Measurements from ENCODE around the gene TOR1AIP1.
"Not testable (repeated sequence)": the region's sequence is repeated elsewhere in the genome, so short reads cannot be mapped to it uniquely, and the experiment has no call there.

Gene TOR1AIP1

DNA sequence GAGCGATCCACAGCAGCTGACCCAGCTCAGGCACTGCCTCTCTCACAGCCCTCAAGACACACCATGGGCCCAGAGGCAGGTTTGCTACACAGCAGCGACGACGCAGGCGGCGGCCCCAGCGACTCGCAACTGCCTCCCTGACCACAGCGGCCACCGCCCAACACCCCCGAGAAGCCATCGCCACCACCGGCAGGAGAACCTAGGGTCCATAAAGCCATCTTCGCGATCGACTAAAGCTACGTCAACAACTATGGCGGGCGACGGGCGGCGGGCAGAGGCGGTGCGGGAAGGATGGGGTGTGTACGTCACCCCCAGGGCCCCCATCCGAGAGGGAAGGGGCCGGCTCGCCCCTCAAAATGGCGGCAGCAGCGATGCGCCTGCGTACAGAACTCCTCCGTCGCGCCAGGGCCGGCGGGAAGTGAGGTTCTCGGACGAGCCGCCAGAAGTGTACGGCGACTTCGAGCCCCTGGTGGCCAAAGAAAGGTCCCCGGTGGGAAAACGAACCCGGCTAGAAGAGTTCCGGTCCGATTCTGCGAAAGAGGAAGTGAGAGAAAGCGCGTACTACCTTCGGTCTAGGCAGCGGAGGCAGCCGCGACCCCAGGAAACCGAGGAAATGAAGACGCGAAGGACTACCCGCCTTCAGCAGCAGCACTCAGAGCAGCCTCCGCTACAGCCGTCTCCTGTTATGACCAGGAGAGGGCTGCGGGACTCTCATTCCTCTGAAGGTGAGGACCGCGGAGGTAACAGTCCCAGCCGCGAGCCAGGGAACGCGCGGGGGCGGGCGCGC, at the start of gene TOR1AIP1:
TSS of gene TOR1AIP1 (plus strand) at position 33 of the 787 bp plus-strand sequence. CDS start at position 251, 218 bp downstream.
- Mint-ChIP-seq H3K36me3 (ENCODE audit: low read depth) (no peaks in the 10 kb centered on the region), H3K9me3 (no peaks in the 10 kb centered on the region), H3K4me3 (peak within 1 kb of the TSS; percentile 92 to 96 (median 92)), H3K27me3 (ENCODE audit: low read depth) (no peaks in the 10 kb centered on the region), H3K27ac (peak within 1 kb of the TSS; percentile 100), H3K4me1 (peaks cover 51% of the 10 kb centered on the region)
- TF ChIP-seq CTCF (IDR thresholded peaks at IDR 0.05; ENCODE audit: unreplicated experiment in 3 of 3), result peak; percentile 37 to 50 (median 46)

GRCh38 chr1:179836686-179837445, 45.2 kb upstream of the TOR1AIP1 start:
- not testable (repeated sequence) for H3K9me3 Mint-ChIP-seq; H3K27ac Mint-ChIP-seq; H3K27me3 Mint-ChIP-seq (ENCODE audit: low read depth); H3K4me3 Mint-ChIP-seq; H3K4me1 Mint-ChIP-seq
- H3K36me3 Mint-ChIP-seq (ENCODE audit: low read depth), result peaks cover 13% of the 10 kb centered on the region

- Mint-ChIP-seq H3K27ac (no peak overlapping the region), H3K27me3 (ENCODE audit: low read depth) (no peaks in the 10 kb centered on the region), H3K9me3 (no peaks in the 10 kb centered on the region), H3K4me1 (no peaks in the 10 kb centered on the region), H3K4me3 (no peak overlapping the region), H3K36me3 (ENCODE audit: low read depth) (peaks cover 20% of the 10 kb centered on the region)
- no peak for TF ChIP-seq CTCF (IDR thresholded peaks at IDR 0.05; ENCODE audit: unreplicated experiment in 3 of 3)
Observed at GRCh38 chr1:179840107-179840506, 42.0 kb upstream of the TOR1AIP1 start.

- Mint-ChIP-seq H3K36me3 (ENCODE audit: low read depth) (peaks cover 53% of the 10 kb centered on the region), H3K9me3 (no peaks in the 10 kb centered on the region), H3K27me3 (ENCODE audit: low read depth) (no peaks in the 10 kb centered on the region), H3K4me3 (no peak overlapping the region), H3K27ac (no peak overlapping the region), H3K4me1 (no peaks in the 10 kb centered on the region)
- no peak for TF ChIP-seq CTCF (IDR thresholded peaks at IDR 0.05; ENCODE audit: unreplicated experiment in 3 of 3)
Observed at GRCh38 chr1:179848233-179848632, 33.9 kb upstream of the TOR1AIP1 start.

DNA sequence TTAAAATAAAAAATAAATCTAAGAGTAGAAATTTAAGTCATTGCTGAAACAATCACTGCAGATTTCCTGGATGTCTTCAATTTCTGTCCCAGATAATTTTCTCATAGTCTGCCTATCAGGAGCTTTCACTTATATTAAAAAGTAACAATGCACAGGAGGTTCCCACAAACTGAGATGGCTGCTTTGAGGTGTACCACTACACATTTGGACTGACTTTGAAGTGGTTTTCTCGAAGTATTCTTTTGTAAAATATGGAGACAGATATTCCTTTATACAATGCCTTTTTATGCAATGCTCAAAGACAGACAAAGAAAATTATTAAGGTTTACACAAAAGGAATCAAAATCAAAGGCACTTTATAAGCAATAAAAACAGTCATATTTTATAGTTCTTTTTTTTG, 29.0 kb upstream of the TOR1AIP1 start:
- H3K27me3 Mint-ChIP-seq (ENCODE audit: low read depth), result no peaks in the 10 kb centered on the region
- H3K36me3 Mint-ChIP-seq (ENCODE audit: low read depth), result peaks cover 62% of the 10 kb centered on the region
- TF ChIP-seq CTCF (IDR thresholded peaks at IDR 0.05; ENCODE audit: unreplicated experiment in 3 of 3), result no peak
- H3K27ac Mint-ChIP-seq, result no peak overlapping the region
- H3K4me1 Mint-ChIP-seq, result no peaks in the 10 kb centered on the region
- no peaks in the 10 kb centered on the region for H3K9me3 Mint-ChIP-seq
- H3K4me3 Mint-ChIP-seq, result no peak overlapping the region

DNA sequence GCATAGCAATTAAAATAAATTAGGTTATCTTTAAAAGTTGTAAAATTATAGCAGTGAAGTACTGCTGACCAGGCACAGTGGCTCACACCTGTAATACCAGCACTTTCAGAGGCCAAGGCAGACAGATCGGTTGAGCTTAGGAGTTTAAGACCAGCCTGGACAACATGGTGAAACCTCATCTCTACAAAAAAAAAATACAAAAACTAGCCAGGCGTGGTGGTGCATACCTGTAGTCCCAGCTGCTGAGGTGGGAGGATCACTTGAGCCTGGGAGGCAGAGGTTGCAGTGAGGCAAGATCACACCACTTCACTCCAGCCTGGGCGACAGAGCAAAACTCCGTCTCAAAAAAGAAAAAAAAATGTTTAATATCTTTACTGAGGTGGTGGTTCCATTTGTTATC, 26.3 kb upstream of the TOR1AIP1 start:
- not testable (repeated sequence) for H3K9me3 Mint-ChIP-seq; H3K27me3 Mint-ChIP-seq (ENCODE audit: low read depth); H3K4me1 Mint-ChIP-seq; H3K4me3 Mint-ChIP-seq; H3K27ac Mint-ChIP-seq
- H3K36me3 Mint-ChIP-seq (ENCODE audit: low read depth), result peaks cover 54% of the 10 kb centered on the region
